Endothelial cell of umbilical vein (primary cell): ENCODE data around the gene NMBR. TPM values are rescaled to one million over a fixed set of nuclear protein-coding genes. Genes with fewer than 3 reads are reported as not detected.

Experiments used
- BruUV-seq: library from RNA; stranded (reverse); fragments of 400-500 nt; replicated peaks from 2 replicates; lab custom pipeline; 2021; lab: Mats Ljungman, UMichigan
- CTCF ChIA-PET: fragments of 300-600, 350-600 bp; sonication (Branson Sonifier 250); formaldehyde crosslinking; loops from one replicate; lab custom pipeline; 2021; ENCODE audit warnings: antibody characterized with exemption, inconsistent platforms; lab: Charles Lee
- POLR2A ChIA-PET: fragments of 300-600, 350-600 bp; sonication (Branson Sonifier 250); formaldehyde crosslinking; loops from one replicate; lab custom pipeline; 2021; ENCODE audit warnings: antibody characterized with exemption, inconsistent platforms; lab: Charles Lee
- DNase-seq: peaks from one replicate; pipeline ENCODE4 v3.0.0-alpha.2; 2011; ENCODE audit warnings: low read depth, low spot score
- FAIRE-seq: peaks from 2 replicates; lab custom pipeline; 2011; peaks lifted over from hg19 to GRCh38; lab: Jason Lieb, UNC
- H2AFZ ChIP-seq: 2 replicates; pipeline ENCODE4 v1.6.0; 2012; ENCODE audit warnings: low read depth, low read length, control low read depth, inconsistent platforms
- H3K27ac ChIP-seq: 2 replicates; pipeline ENCODE4 v1.5.1; 2011; ENCODE audit warnings: low read depth, mild to moderate bottlenecking, control low read depth, low read length, moderate library complexity; ENCODE audit not compliant: insufficient read depth
- H3K27me3 ChIP-seq, 2 experiments: 2 replicates each; pipeline versions ENCODE4 v1.6.0 to v1.6.1; 2011; ENCODE audit warnings: low read length in 2 of 2, mixed read lengths in 1 of 2; ENCODE audit not compliant: control insufficient read depth in 2 of 2, insufficient read depth in 2 of 2
- H3K36me3 ChIP-seq, 2 experiments: 2 replicates in 1 of 2; 3 replicates in 1 of 2; pipeline ENCODE4 v1.5.1; 2011; ENCODE audit warnings: low read length in 2 of 2, mild to moderate bottlenecking in 1 of 2, moderate library complexity in 1 of 2; ENCODE audit not compliant: control insufficient read depth in 2 of 2, insufficient read depth in 2 of 2; ENCODE audit errors: extremely low read depth in 1 of 2
- H3K4me1 ChIP-seq: 3 replicates; pipeline ENCODE4 v1.5.1; 2011; ENCODE audit warnings: mild to moderate bottlenecking, low read length; ENCODE audit not compliant: control insufficient read depth, insufficient read depth; ENCODE audit errors: extremely low read depth
- H3K4me2 ChIP-seq: 2 replicates; pipeline ENCODE4 v1.6.1; 2011; ENCODE audit warnings: low read length, control low read depth, mixed read lengths; ENCODE audit not compliant: insufficient read depth
- H3K4me3 ChIP-seq, 3 experiments: fragments of 200-600 bp in 1 of 3; sonication (generic), shearing (Covaris generic) in 1 of 3; replicated peaks in 1 of 3; 2 replicates each; pipeline ENCODE4 v1.5.1; 2011 to 2016; ENCODE audit warnings: control low read depth in 3 of 3, low read length in 3 of 3, mild to moderate bottlenecking in 2 of 3, inconsistent platforms in 1 of 3, low read depth in 1 of 3, moderate library complexity in 1 of 3; ENCODE audit not compliant: insufficient read depth in 1 of 3
- H3K79me2 ChIP-seq: 2 replicates; pipeline ENCODE4 v1.6.0; 2012; ENCODE audit warnings: low read length, inconsistent platforms; ENCODE audit not compliant: control insufficient read depth, insufficient read depth
- H3K9ac ChIP-seq: replicated peaks from 2 replicates; pipeline ENCODE3; 2011; ENCODE audit warnings: low read length, control low read depth; ENCODE audit not compliant: insufficient read depth; ENCODE audit errors: extremely low read depth
- H3K9me1 ChIP-seq: replicated peaks from 3 replicates; pipeline ENCODE4 v1.6.0; 2011; ENCODE audit warnings: mild to moderate bottlenecking, low read length; ENCODE audit not compliant: control insufficient read depth, insufficient read depth; ENCODE audit errors: extremely low read depth
- H3K9me3 ChIP-seq: replicated peaks from 2 replicates; pipeline ENCODE4 v1.5.1; 2012; ENCODE audit warnings: low read length, inconsistent platforms; ENCODE audit not compliant: control insufficient read depth, insufficient read depth
- H4K20me1 ChIP-seq: replicated peaks from 2 replicates; pipeline ENCODE3; 2011; ENCODE audit warnings: mild to moderate bottlenecking, low read length; ENCODE audit not compliant: control insufficient read depth, insufficient read depth; ENCODE audit errors: extremely low read depth
- EZH2 ChIP-seq: IDR thresholded peaks from 2 replicates; pipeline ENCODE4 v1.6.1; 2012; ENCODE audit warnings: borderline replicate concordance, low read depth, mild to moderate bottlenecking, moderate library complexity, low read length, inconsistent platforms; ENCODE audit not compliant: severe bottlenecking
- FOS ChIP-seq: IDR thresholded peaks from 2 replicates; pipeline ENCODE4 v1.6.1; 2011; ENCODE audit warnings: mild to moderate bottlenecking, low read length, moderate library complexity, borderline replicate concordance; ENCODE audit not compliant: insufficient read depth
- GATA2 ChIP-seq: IDR thresholded peaks from 2 replicates; pipeline ENCODE4 v1.7.0; 2011; ENCODE audit warnings: low read depth, mild to moderate bottlenecking, moderate library complexity, mixed read lengths, low read length; ENCODE audit not compliant: insufficient read length, insufficient read depth
- JUN ChIP-seq: IDR thresholded peaks from 2 replicates; pipeline ENCODE4 v1.6.1; 2011; ENCODE audit warnings: borderline replicate concordance, low read depth; ENCODE audit not compliant: insufficient read length, insufficient read depth
- MYC ChIP-seq: IDR thresholded peaks from one replicate; pipeline ENCODE4 v1.6.1; 2011; ENCODE audit warnings: mild to moderate bottlenecking, low read depth, low read length
- POLR2A ChIP-seq: IDR thresholded peaks from 2 replicates; pipeline ENCODE4 v1.6.1; 2012; ENCODE audit warnings: low read depth, mild to moderate bottlenecking, control low read depth, low read length
- POLR2AphosphoS5 ChIP-seq: IDR thresholded peaks from 2 replicates; pipeline ENCODE4 v1.6.1; 2012; ENCODE audit warnings: low read depth, mild to moderate bottlenecking, control low read depth, low read length, moderate library complexity; ENCODE audit not compliant: insufficient read depth
- dilution Hi-C: fragments of 300-500 bp; cut with MboI; formaldehyde crosslinking; loops from one replicate; pipeline ENCODE4 v1.15.0; 2019; ENCODE audit warnings: low sequenced_read_pairs; ENCODE audit not compliant: extremely low pct_ligation_motif_present
- intact Hi-C: fragments of 100-400 bp; cut with micrococcal nuclease; formaldehyde crosslinking; loops from one replicate; pipeline ENCODE4 v1.10.0; 2022
- polyA plus RNA-seq, 4 experiments: library from polyadenylated mRNA; depleted of rRNA in 3 of 4; stranded (reverse) in 3 of 4; unstranded in 1 of 4; fragments of >200 nt; gene quantifications; 2 replicates each; pipeline versions ENCODE4 v1.2.1 to v1.2.3, GENCODE V29; 2011 to 2012; ENCODE audit warnings: missing spikeins in 1 of 4
- total RNA-seq: library from RNA; stranded (reverse); gene quantifications from 2 replicates; pipeline ENCODE4 v1.2.3, GENCODE V29; 2021
- TF ChIP-seq, protein P1 (sequence below): IDR thresholded peaks from 2 replicates; pipeline ENCODE4 v1.6.1; 2011; ENCODE audit not compliant: insufficient read depth, insufficient read length
- TF ChIP-seq, protein P2 (sequence below), 2 donors: IDR thresholded peaks; 1 replicate in 1 of 2; 2 replicates in 1 of 2; pipeline ENCODE4 v1.5.1; 2011; ENCODE audit warnings: low read length in 2 of 2, mild to moderate bottlenecking in 2 of 2, moderate library complexity in 2 of 2, control low read depth in 1 of 2, inconsistent platforms in 1 of 2, low read depth in 1 of 2; ENCODE audit not compliant: insufficient read depth in 1 of 2; ENCODE audit errors: extremely low read depth in 1 of 2

The NMBR gene
- total and polyA plus RNA-seq, 2 donors (not counting 3 experiments of a cell fraction or from before 2014, with no cell fraction given) = not detected

DNA sequence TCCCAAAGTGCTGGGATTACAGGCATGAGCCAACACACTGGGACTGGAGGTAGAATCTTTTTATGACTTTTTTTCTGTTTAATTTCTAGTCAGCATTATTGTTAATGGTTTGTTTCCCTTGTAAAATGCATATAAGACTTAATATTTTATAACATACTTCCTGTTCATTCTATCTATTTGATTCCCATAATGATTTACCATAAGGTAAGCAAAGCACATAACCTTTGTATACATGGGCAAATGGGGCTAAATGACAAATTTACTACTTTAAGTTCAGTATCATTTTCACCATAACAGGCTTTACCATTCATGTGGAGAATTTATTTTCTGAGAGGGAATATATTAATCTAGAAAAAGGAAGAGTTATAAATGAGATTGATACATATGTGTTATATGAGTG lies 24.4 kb upstream of the NMBR start:
- BruUV-seq = no TSS peak
- no peak for TF ChIP-seq FOS
- TF ChIP-seq POLR2AphosphoS5 = no peak
- no peak for TF ChIP-seq POLR2A
- TF ChIP-seq MYC = no peak
- TF ChIP-seq, protein P1, sequence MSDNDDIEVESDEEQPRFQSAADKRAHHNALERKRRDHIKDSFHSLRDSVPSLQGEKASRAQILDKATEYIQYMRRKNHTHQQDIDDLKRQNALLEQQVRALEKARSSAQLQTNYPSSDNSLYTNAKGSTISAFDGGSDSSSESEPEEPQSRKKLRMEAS = no peak
- no peak for TF ChIP-seq GATA2
- TF ChIP-seq, protein P2, sequence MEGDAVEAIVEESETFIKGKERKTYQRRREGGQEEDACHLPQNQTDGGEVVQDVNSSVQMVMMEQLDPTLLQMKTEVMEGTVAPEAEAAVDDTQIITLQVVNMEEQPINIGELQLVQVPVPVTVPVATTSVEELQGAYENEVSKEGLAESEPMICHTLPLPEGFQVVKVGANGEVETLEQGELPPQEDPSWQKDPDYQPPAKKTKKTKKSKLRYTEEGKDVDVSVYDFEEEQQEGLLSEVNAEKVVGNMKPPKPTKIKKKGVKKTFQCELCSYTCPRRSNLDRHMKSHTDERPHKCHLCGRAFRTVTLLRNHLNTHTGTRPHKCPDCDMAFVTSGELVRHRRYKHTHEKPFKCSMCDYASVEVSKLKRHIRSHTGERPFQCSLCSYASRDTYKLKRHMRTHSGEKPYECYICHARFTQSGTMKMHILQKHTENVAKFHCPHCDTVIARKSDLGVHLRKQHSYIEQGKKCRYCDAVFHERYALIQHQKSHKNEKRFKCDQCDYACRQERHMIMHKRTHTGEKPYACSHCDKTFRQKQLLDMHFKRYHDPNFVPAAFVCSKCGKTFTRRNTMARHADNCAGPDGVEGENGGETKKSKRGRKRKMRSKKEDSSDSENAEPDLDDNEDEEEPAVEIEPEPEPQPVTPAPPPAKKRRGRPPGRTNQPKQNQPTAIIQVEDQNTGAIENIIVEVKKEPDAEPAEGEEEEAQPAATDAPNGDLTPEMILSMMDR (IDR thresholded peaks at IDR 0.05; ENCODE audit: extremely low read depth in 1 of 2, insufficient read depth in 1 of 2, low read depth in 1 of 2, low read length in 2 of 2) = no peak
- no peak for TF ChIP-seq EZH2
- TF ChIP-seq JUN = no peak
- dilution Hi-C loops = no loop called here

More for the DNA sequence above, 24.4 kb upstream of the NMBR start:
- Histone ChIP-seq H3K79me2 (peaks cover 5% of the 10 kb centered on the region), H4K20me1 (no peaks in the 10 kb centered on the region), H3K27ac (no peak overlapping the region), H3K4me3 (no peak overlapping the region), H3K9me1 (peaks cover 3% of the 10 kb centered on the region), H3K9ac (no peak overlapping the region), H3K9me3 (no peaks in the 10 kb centered on the region), H3K4me2 (no peak overlapping the region), H3K27me3 (no peaks in the 10 kb centered on the region), H3K4me1 (peaks cover 14% of the 10 kb centered on the region), H2AFZ (no peak overlapping the region), H3K36me3 (peaks cover 3% of the 10 kb centered on the region in 2 experiments)
- DNase-seq (no peak), FAIRE-seq (no peak)
- intact Hi-C loops = no loop called here
- CTCF ChIA-PET = interaction anchor here (1.0 to 2.6 kb wide), 4 partner anchors 15 to 37 kb away, joined by 3 to 9 read pairs (median 4); no protein-coding TSS in a partner anchor
- POLR2A ChIA-PET = interaction anchor here (0.7 kb wide), 1 partner anchor 108 kb away, joined by 3 read pairs; no protein-coding TSS in a partner anchor
